DMS79 (cell line): ENCODE measurements around the gene AGRN.
"Not testable (repeated sequence)": the region's sequence is repeated elsewhere in the genome, so short reads cannot be mapped to it uniquely, and the experiment has no call there.

Experiments
- DNase-seq: peaks from one replicate; lab custom pipeline; 2025; lab: John Stamatoyannopoulos, UW

AGRN gene

DNA sequence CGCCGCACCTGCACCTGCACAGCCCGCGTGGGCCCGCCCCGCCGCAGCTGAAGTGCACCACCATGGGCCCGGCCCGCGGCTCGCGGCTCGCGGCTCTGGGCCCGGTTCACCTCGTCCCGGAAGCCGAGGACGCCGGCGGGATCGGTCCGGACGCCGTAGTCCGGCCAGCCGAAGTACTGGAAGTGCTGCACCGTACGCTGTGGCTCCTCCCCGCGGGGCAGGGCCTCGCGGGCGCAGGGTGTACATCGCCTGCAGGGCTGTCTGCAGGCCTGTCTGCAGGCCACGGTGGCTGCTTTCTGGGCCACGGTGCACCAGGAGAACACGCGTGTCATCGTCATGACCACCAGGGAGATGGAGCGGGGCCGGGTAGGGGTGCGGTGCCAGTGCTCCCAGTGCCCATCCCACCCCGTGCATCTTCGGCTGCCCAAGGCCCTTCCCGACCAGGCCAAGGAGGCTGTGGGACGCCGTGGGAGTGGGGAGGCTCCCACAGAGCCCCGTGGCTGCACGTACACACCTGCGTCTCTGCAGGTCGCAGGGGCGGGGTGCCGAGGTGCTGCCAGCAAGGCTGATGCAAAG is 47.5 kb downstream of the AGRN start:
- no peak for DNase-seq

DNA sequence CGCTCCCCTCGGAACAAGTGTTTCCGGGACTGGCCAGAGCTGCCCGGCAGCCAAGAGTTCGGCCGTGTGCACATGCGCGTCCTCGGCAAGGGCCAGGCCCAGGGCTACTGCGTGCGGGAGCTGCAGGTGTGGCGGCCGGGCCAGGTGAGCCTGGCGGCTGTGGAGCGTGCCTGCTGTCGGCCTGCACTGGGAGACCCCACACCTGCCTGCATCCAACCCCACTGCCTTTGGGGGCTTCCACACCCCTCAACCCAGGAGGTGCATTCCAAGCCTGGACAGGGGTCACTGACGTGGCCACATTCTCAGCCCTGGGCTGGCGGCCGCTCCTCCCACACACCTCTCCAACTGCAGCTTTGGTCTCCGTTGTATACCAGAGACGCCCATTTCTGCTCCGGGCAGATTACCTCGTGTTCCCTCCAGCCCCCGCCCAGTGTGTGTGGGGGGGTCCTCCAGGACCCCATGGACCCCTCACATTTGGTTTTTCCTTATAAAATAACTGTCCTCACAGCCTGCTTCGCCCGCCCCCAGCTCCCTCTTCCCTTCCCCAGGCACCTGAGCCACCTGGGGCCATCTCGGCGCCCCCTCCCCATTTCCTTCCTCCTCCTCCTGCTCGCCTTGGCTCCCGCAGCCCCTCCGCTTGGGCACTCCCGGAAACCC is 48.1 kb downstream of the AGRN start:
- DNase-seq = peak; percentile 15

DNA sequence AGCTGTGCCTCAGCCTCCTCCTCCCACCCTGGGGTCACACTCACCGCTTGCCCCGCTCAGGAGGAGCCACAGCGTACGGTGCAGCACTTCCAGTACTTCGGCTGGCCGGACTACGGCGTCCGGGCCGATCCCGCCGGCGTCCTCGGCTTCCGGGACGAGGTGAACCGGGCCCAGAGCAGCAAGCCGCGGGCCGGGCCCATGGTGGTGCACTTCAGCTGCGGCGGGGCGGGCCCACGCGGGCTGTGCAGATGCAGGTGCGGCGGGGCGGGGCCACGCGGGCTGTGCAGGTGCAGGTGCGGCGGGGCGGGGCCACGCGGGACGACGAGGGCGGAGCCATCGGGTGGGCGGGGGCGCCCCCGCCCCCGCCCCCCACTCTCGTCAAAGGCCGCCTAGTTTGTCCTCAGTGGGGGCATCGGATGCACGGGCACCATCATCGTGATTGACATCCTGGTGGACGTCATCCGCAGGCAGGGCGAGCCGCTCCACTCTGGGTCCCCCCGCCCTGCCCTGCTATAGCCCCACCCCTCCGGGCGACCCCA is 48.7 kb downstream of the AGRN start:
- peak; percentile 65 for DNase-seq

DNA sequence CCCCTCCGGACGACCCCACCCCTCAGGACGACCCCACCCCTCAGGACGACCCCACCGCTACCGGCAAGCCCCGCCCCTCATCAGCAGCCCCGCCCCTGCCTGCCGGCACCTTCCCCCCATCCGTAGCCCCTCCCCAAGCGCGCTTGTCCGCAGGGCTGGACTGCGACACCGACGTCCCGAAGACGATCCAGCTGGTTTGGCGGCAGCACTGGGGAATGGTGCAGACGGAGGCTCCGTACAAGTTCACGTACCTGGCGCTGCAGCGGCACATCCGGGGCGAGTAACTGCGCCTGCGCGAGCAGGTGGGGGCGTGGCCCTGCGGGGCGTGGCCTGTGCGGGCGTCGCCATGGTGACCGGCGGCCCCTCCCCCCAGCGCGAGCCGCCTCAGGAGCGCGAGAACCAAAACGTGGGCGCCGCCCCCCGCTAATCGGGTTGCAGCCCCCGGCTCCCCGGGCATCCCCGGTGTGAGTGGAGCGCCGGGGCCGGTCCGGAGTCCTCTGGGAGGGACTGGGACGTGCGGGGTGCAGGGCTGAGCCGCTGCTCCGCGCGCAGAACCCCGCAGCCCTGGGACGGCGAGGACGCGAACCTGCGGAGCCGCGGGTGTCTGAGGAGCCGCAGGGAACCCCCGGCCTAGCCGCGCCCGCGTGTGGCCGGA is 49.3 kb downstream of the AGRN start:
- peak; percentile 66 for DNase-seq

DNA sequence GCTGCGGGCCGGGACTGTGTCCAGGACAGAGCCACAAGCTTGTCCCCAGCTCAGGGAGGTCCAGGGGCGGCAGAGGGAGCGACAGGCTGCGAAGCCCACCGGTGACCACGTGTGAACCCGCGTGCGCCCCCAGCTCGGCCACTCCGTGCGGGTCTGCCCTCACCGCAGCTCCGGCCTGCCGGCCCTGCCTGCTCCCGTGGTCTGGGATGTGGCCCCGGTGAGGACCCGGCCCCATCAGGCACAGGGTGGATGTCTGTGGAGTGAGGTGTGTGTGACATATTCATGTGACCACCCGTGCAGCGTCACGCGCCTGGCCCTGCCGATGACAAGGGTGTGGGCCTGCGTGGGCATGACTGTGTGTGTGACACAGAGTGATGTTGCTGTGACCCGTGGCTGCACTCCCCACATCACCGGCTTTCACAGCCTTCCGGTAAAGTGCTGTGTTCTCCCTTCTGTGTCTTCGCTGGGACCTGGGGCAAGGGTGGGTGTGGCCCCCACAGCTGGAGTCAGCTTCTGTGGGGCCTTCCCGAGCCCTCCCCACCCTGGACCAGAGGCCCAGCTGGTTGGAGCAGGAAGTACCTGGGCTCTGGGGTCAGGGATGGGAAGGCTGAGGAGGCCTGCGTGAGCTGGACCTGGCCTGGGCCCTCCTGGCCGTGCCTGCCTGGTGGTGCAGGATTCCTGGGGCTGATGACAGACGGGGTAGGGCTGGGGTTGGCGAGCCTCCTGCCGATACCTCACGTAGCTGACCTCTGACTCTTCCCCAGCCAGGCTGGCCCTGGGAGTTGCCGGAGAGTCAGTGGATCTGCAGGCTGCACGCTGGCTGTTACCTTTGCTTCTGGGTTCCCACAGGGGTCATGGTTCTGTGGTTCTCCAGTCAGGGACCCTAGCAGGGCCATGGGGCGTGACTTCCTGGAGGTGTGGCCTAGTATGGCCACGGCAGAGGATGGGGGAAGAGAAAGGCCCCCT is 50.1 kb downstream of the AGRN start:
- DNase-seq = no peak

DNA sequence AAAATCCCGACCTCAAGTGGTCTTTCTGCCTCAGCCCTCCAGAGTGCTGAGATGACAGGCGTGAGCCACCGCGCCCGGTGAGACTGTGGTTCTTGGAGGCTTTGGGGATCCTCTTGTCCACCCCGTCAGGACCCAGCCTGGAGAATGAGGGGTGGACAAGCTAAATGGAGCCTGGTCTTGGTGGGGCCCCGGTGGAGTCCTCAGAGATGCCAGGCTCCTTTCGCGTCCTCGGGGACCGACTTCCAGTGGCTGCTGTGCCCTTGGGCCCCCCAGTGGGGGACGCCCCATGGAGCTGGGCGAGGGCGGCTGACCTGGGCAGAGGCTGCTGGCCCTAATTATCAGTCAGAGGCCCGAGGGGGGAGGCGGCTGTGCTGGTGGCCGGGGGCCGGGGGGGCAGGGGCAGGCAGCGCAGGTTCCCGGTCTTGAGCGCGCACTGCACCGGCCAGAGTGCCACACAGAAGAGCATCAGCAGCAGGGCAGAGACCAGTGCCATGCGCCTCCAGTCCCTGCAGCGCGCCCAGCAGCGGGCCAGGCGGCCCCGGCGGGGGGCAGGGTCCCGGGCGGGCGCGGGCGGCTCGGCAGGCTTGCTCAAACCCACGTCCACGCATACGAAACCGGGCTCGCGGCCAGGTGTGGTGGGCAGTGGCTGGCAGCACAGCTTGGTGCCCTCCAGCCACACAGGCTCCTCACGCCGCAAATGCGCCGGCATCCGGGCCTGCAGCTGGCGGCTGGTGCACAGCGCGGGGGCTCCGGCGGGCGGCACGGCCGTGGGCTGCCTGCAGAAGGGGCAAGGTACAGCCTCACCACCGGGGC is 51.8 kb downstream of the AGRN start:
- no peak for DNase-seq

DNA sequence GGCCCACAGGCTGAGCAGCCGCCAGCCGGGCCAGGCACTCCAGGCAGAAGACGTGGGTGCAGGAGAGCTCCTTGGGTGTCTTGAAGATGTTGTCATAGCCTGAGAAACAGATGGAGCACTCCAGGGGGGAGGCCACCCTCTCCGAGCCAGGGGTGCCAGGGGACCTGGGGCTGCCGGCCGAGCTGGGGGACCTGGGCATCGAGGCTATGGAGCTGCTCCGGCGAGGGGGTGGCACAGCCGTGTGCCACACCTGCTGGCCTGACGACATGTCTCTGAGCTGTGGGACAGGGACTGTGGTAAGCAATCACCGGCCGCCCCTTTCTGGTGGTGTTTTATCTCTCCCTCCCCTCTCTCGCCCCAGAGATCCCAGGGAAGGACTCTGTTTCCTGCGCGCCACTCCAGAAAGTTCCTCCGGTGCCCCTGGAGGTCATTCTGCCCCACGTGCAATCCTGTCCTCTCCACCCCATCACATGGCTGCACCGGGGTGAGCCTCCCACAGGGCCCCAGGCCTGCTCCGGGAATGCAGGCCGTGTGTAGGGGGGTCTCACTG is 52.5 kb downstream of the AGRN start:
- no peak for DNase-seq

DNA sequence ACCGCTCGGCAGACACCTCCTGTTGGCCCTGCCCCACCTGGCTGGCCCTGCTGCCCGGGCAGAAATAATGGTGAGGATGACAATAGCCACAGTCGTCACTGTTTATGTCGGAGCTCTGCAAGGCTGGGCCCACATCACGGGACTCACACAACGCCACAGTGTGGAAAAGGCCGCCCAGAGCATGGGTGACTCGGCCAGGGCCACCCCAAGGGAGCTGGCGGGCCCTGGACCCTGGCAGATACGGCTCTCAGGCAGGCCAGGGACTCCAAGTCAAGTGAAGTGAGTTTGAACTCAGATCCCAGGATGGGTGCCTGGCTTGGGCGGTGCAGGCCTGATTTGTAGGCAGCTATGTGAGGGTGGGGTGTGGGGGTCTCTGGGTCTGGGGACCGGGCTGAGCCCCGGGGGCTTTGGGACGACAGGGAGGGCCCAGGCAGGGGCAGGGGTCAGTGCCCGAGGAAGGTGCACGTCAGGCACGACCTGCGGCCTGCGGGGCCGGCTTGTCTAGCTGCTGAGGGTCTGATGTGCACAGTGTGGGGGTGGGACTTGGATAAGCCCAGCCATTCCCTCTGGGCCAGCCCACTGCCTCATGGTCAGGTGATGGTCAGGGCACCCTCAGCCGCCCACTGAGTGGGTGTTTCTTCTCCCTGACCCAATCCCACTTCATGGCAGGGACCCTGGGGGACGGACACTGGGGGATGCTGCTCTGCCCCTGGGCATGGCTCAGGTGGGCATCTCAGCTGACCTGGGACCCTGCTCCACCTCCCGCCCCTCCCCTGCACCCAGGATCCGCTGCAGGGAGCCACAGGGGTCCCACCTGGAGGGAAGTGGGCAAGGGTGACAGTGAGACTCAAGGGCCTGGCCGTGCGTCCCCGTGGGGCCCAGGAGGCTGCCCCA is 53.2 kb downstream of the AGRN start:
- no peak for DNase-seq

DNA sequence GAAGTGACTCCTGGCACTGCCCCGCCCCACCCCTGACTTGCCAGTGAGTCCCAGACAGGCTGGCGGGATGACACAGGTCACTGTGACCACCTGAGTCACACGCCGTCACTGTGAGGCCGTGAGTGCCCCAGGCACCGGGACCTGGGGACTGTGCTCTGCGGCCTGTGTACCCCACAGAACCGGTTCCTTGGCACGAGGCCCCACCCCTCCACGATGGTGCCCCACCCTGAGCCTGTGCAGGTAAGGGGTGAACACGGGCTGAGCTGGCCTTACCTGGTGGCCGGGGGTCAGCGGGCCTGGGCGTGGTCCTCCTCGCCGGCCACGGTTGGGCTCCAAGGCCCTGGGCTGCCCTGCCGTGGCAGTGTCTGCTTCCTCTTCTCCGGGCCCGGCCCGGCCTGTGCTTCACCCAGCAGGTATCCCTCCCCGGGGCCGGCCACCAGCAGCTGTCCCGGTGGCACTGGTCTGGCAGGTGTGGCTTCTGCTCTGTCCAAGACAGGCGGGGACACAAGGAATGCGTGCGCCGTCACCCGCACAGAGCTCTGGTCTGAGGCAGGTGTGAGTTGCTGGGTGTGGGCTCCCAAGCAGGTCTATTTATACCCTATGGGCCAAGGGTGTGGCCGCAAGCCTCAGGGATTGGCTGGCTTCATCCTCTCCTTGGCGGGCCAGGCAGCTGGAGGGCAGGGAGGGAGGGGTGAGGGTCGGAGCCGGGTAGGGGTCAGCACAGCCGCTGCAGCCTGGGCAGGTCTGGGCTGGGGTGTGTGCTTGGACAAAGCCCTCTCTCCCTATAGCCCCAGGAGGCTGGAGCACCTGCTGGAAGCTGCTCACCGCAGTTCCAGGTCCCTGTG is 54.0 kb downstream of the AGRN start, which contains the start of gene RNF223:
RNF223 (minus strand) TSS at position 564 of the 845 bp plus-strand sequence. CDS start 1,740 bp downstream, outside the sequence.
- peak; percentile 18 for DNase-seq

DNA sequence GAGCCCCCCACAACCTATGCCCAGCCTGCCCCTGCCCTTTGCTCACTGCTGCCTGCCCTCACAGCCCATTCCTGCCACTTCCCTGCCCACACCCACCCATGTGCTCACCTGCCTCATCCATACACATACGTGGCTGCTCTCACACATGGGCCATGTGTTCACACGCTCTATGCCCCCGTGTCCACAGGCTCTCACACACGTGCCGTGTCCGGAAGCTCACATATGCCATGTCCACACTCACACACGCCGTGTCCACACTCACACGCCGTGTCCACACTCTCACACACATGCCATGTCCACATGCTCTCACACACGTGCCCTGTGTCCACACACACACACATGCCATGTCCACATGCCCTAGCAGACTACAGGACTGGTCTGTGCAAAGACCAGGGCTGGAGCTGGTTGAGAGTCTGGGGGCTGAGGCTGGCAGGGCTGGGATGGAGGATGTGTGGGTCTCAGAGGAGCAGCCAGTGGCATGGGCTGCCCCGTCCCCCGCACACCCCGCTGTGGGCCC is 54.8 kb downstream of the AGRN start:
- DNase-seq = no peak

DNA sequence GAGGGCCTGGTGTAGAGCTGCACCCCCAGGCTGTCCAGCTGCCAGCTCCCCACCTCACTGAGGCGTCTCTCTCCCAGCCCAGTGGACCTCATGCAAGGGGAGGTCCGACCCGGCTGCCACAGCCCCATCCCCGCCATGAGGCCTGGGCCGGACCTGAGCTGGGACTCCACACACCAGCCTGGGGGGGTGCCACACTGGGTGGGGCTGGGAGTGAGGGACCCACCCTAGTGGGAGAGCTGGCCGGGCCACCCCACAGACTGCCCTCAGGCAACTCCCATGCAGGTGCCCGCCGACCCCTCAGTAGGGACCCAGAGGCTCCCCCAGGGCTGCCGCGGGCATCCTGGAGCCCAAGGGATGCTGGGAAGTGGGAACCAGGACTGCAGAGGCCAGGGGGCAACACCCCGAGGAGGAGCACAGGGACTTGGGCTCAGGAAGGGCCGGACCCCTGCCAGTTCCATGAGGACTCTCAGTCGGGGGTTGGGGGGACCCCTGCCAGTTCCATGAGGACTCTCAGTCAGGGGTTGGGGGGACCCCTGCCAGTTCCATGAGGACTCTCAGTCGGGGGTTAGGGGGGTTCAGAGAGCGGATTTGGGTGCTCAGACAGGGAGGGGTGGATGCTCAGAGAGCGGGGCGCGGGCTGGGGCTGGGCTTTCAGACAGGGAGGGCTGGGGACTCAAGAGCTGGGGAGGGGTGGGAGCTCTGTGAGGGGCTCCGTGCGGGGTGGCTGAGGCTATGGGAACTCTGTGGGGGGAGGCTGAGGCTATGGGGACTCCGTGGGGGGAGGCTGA is 55.4 kb downstream of the AGRN start:
- no peak for DNase-seq

DNA sequence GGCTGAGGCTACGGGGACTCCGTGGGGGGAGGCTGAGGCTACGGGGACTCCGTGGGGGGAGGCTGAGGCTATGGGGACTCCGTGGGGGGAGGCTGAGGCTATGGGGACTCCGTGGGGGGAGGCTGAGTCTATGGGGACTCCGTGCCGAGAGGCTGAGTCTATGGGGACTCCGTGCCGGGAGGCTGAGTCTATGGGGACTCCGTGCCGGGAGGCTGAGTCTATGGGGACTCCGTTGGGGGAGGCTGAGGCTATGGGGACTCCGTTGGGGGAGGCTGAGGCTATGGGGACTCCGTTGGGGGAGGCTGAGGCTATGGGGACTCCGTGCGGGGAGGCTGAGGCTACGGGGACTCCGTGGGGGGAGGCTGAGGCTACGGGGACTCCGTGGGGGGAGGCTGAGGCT is 57.5 kb downstream of the AGRN start:
- DNase-seq = not testable (repeated sequence)

DNA sequence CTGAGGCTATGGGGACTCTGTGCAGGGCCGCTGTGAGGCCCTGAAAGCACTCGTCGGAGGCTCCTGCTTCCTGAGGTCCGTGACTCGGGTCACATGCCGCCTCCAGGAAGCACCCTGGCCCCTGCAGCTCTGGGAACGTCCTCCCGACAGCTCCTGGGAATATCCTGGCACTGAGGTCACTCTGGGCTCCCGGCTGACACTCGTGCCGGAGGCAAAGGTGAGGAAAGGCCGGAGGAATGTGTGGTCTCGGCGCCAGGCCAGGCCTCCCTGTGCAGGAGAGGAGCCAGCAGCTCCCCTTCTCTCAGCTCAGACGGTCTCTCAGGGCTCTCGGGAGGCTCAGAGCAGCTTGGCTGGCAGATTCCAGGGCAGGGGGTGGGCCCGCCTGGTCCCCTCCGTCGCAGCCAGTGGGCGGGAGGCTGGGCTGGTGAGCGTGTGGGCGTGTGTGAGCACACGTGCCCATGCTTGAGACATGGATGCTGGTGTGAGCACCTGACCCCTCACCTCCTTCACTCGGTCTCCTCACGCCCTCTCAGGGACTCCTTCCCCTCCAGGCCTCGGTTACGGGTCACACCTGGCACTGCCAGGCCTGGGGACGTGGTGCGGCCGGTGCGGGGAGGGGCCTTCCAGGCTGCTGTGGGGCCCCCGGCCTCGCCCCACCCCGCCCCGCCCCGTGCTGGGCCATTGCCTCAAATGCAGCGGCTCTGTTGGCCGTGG is 59.6 kb downstream of the AGRN start:
- peak; percentile 55 for DNase-seq

DNA sequence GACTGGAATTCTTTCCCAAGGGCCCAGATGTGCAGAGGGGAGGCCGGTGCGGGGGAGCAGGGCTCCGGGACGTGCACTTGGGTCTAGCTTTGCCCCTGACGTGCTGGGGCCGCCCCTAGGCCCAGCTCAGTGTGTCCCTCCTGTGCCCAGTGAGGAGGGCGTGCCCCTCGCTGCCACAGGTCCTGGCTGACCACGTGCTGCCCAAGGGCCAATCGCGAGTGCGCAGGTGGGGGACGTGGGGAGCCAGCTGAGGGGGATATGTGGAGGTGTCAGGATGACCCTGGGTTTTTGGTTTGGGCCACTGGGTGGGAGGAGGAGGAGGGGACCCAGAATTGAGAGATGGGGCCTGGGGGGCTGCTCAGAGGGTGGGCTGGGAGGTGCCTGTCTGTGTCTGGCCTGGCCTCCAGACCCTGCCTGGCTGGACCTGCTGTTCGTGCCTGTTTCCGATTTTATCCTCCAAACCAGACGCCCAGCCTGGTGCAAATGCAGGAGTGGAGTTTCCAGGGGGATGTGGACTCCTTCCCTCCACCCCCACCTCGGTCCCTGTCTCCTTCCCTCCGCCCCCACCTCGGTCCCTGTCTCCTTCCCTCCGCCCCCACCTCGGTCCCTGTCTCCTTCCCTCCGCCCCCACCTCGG is 60.3 kb downstream of the AGRN start:
- DNase-seq = no peak

DNA sequence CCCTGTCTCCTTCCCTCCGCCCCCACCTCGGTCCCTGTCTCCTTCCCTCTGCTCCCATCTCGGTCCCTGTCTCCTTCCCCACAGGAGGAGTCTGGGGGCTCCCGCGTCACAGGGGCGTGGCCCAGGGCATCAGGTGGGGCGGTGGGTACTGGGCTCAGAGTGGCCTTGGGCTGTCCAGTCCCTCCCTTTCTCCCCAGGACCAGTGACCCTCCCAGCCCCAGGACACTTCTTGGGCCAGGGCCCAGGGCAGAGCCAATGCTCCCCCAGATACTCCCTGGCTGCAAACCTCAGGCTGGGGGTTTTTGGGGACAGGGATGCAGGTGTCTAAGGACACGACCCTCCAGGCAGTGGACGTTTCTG is 61.0 kb downstream of the AGRN start:
- no peak for DNase-seq

DNA sequence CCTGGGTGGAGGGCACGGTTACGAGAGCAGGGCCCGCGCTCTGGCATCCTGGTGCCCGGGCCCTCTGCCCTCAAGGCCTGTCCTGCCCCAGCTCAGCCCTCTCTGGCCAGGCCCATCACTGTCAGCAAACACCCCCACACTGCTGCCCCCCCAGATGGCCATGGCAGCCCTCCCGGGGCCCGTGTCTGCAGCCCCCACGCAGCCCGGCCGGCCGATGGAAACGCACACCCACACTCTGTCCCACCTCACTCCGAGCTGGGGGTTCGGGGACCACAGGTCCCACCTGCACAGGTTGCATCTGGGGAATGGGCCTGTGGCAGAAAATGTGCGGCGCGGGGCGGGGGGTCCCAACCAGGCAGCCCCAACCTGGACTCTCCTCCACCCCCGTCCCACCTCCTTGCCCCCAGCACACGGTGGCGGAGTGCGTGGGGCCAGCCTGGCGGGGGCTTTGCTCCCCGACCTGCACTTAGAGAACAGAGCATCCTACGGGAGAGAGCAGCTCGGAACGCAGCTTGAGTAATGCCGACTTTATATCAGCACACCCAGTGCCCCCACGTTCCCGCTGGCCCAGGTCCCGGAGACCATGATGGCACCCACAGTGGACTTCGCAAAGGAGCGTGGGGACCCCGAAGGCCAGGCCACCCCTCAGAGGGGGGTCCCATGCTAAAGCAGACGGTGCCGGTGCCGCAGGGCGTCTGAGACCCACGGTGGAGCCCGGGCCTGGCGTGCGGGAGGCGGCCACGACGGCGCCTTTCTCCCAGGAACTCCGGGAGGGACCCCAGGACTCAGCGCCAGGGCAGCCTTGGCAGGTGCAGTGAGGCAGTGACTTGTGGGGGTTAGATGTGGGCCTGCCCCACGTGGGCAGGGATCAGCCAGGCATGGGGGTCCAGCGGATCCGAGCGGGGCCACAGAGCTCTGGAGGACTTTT is 61.7 kb downstream of the AGRN start:
- no peak for DNase-seq
